ENCODE results near the gene HSD17B4.

The HSD17B4 gene

GRCh38 chr5:119452060-119452372 is 281 bp upstream of the HSD17B4 start (continued):
- TF ChIP-seq POU6F1 (CRISPR knock-in tag; IDR thresholded peaks at IDR 0.05; ENCODE audit: borderline replicate concordance, low read depth) (no peak), ARNTL (CRISPR knock-in tag; IDR thresholded peaks at IDR 0.05; ENCODE audit: borderline replicate concordance, low read depth) (no peak)

GRCh38 chr5:119453040-119453373 is 710 bp downstream of the HSD17B4 start:
- ATAC-seq, result peak; percentile 43
- TF ChIP-seq PPARA (CRISPR knock-in tag; IDR thresholded peaks at IDR 0.05; ENCODE audit: borderline replicate concordance) (no peak), ZNF8 (CRISPR knock-in tag; IDR thresholded peaks at IDR 0.05) (no peak)

GRCh38 chr5:119454171-119454570 is 1.9 kb downstream of the HSD17B4 start:
- TF ChIP-seq ESRRG (CRISPR knock-in tag; IDR thresholded peaks at IDR 0.05) (no peak), POU6F1 (CRISPR knock-in tag; IDR thresholded peaks at IDR 0.05; ENCODE audit: borderline replicate concordance, low read depth) (no peak), BACH2 (CRISPR knock-in tag; IDR thresholded peaks at IDR 0.05; ENCODE audit: borderline replicate concordance) (no peak), ZFP30 (CRISPR knock-in tag; IDR thresholded peaks at IDR 0.05) (no peak), PATZ1 (CRISPR knock-in tag; IDR thresholded peaks at IDR 0.05; ENCODE audit: borderline replicate concordance) (no peak), ISL1 (CRISPR knock-in tag; IDR thresholded peaks at IDR 0.05) (no peak), PPARA (CRISPR knock-in tag; IDR thresholded peaks at IDR 0.05; ENCODE audit: borderline replicate concordance) (no peak), ZC3H10 (CRISPR knock-in tag; IDR thresholded peaks at IDR 0.05) (no peak), TSHZ2 (CRISPR knock-in tag; IDR thresholded peaks at IDR 0.05) (no peak), ZFP3 (CRISPR knock-in tag; IDR thresholded peaks at IDR 0.05) (no peak), CSRNP3 (CRISPR knock-in tag; IDR thresholded peaks at IDR 0.05) (no peak), ZNF8 (CRISPR knock-in tag; IDR thresholded peaks at IDR 0.05) (no peak), TOX (CRISPR knock-in tag; IDR thresholded peaks at IDR 0.05; ENCODE audit: borderline replicate concordance) (no peak), SNAI2 (CRISPR knock-in tag; IDR thresholded peaks at IDR 0.05) (no peak), GLIS3 (CRISPR knock-in tag; IDR thresholded peaks at IDR 0.05) (no peak), RARB (CRISPR knock-in tag; IDR thresholded peaks at IDR 0.05) (no peak), ZNF70 (CRISPR knock-in tag; IDR thresholded peaks at IDR 0.05) (no peak), ZNF565 (CRISPR knock-in tag; conservative IDR thresholded peaks at IDR 0.05; ENCODE audit: low read depth) (no peak), CSDC2 (CRISPR knock-in tag; IDR thresholded peaks at IDR 0.05) (no peak)
- ATAC-seq, result no peak

Data from SK-N-SH treated with all-trans-retinoic acid at 6 μM for 48 hours (cell line).